HG02623 (cell line): Measurements from ENCODE around the gene PPP1R12B.
"Not testable (repeated sequence)": the region's sequence is repeated elsewhere in the genome, so short reads cannot be mapped to it uniquely, and the experiment has no call there.

ENCODE experiments used
- ATAC-seq: cut with Tn5 transposase; IDR thresholded peaks from one replicate; pipeline ENCODE4 v1.9.1; 2021; ENCODE audit warnings: moderate library complexity; ENCODE audit not compliant: unreplicated experiment

PPP1R12B gene

DNA sequence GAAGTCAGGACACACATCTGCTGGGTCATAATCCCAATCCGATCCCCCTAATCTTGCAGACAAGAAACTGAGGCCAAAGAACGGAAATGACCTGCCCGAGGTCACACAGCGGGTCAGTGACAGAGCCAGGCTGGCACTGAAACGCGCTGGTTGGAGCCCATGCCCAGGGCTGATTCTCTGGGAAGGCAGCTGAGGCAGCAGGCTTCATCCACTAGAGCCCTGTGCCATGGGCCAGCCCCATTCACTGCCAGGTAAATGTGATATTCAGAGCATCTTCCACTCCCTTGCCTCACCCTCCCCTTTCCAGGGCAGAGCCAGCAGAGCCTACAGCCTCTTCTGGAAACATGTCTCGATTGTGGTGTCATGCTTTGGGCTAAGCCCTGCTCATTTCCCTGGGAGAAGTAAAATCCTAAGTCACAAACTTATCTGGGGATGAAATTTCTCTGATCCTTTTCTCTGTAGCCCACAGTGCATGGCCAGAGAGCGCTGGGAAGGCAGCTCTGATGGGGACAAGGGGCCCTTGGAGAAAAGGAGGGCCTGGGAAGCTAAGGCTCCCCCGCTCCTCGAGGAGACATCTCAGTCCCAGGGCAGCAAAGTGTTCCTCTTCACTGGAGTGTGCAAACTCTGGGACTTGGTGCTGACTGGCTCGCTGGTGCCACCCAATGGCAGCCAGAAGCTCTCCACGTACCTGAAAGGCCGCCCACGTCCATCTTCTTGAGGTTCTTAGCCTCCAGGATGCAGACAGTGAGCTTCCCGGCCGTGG, 251.4 kb downstream of the PPP1R12B start:
- ATAC-seq, result no peak

DNA sequence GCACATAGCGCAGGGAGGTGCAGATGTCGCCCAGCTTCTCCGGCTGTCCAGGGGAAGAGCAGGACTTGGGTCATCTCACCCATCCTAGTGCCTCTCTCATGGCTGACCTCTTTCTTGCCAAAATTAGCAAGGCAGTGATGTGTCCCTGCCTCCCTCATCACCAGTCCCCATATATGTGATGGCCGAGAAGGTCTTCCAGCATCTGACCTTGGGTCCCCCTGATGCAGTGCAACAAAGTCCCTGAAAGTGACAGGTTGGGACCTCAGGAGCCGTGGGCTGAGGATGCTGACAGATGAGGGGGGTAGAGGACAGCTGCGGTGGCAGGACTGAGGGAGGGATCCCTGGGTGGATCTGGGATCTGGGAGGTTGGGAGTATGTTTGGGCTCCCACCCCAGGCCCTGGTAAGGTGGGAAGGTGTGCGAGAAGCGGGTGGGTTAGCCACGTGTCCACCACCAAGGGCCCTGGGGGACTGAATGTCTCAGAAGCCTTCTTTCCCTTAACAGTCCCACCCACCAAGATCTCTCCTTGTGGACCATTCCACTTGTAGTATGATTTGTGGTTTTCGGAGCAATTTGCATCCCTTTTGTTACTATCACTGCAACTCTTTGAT, 252.0 kb downstream of the PPP1R12B start:
- ATAC-seq, result no peak

DNA sequence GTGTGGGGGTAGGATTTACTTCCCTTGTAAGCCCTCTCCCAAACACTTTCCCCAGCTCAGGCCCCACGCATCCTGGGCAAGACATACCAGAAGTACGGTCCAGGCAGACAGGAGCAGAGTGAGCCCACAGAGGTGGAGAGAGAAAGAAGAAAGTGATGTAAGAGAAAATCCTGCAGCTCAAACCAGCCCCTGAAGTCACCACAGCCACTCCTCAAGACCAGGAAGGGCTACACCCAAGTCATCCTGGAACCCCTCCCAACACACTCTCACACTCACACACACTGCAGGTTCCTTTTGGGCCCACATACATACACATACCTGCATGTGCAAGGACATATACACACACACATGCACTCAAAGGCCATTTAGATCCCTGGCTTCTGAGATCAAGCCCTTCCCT, 254.9 kb downstream of the PPP1R12B start:
- no peak for ATAC-seq

DNA sequence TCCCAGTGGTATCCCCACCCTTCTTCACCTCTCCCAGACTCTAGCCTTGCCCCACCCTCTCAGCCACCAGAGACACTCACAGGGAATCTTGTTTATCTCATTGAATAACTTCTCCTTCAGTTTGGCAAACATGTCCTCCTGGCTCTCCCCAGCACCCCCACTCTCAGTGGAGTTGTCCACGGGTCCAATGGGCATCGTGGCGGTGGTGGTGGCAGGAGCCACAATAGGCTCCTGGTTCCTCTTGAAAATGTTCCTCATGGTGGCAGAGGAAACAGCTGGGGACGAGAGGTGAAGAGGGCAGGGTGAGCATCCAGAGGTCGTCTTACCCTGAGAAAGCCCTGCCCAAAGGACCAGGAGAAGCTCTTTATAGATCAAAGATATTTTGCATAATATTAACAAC, 257.0 kb downstream of the PPP1R12B start:
- no peak for ATAC-seq

DNA sequence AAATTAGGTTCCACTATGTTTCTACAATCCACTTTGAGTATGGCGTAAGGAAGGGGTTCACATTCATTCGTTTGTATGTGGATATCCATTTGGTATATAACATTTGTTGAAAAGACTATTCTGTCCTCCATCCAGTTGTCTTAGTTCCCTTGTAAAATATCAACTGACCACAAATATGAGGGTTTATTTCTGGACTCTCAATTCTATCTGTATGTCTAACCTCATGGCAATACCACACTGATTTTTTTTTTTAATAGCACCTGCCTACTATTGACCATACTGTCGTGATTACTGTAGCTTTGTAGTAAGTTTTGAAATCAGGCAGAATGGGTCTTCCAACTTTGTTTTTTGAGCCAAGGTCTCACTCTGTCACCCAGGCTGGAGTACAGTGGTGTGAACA, 263.5 kb downstream of the PPP1R12B start:
- ATAC-seq, result not testable (repeated sequence)

DNA sequence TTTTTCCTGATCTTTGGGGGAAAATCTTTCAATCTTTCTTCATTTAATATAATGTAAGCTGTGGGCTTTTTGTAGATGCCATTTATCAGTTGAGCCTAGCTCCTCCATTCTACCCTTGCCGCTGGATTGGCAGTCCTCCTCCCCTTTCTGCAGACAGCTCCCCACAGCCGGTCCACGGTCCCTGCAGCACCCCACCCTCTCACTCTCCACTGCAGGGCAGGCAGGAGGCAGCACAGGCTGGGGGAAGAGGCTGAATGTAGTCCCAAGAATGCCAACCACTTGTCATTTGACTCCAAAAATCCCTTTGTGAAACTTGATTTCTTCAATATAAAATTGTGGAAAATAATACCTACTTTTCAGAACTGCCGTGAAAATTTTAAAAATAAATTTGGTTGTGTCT, 265.1 kb downstream of the PPP1R12B start:
- ATAC-seq, result no peak

GRCh38 chr1:202614363-202615207, 266.1 kb downstream of the PPP1R12B start:
- not testable (repeated sequence) for ATAC-seq

GRCh38 chr1:202615208-202615500, 266.7 kb downstream of the PPP1R12B start:
- not testable (repeated sequence) for ATAC-seq

- peak; percentile 61 for ATAC-seq
Measured at GRCh38 chr1:202615501-202616354, 267.2 kb downstream of the PPP1R12B start.

- peak; percentile 25 for ATAC-seq
Measured at GRCh38 chr1:202616355-202616915, 267.9 kb downstream of the PPP1R12B start.

GRCh38 chr1:202619012-202619411, 270.5 kb downstream of the PPP1R12B start:
- ATAC-seq, result not testable (repeated sequence)

GRCh38 chr1:202619505-202619904, 271.0 kb downstream of the PPP1R12B start:
- ATAC-seq, result no peak

DNA sequence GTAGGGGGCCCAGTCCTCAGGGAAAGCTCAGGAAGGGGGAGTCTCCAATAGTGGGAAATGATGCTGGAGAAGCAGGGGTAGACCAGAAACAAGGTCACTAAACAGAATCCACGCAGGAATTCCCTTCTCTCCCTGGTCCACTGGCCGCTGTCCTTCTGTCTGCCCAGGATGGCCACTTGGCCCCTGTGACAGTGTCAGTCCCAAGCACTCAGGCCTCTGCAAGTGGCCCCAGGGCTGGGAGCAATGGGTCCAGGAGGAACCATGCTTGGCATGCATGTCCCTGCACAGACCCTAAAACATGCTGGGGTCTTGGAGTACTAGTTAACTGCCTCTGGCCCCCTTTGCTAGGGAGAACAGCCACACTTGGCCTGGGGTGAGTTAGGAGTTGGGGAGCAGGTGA, 271.5 kb downstream of the PPP1R12B start:
- ATAC-seq, result not testable (repeated sequence)

- ATAC-seq, result no peak
Measured at GRCh38 chr1:202621446-202621845, 272.9 kb downstream of the PPP1R12B start.

- ATAC-seq, result no peak
Measured at GRCh38 chr1:202622388-202622787, 273.9 kb downstream of the PPP1R12B start.

DNA sequence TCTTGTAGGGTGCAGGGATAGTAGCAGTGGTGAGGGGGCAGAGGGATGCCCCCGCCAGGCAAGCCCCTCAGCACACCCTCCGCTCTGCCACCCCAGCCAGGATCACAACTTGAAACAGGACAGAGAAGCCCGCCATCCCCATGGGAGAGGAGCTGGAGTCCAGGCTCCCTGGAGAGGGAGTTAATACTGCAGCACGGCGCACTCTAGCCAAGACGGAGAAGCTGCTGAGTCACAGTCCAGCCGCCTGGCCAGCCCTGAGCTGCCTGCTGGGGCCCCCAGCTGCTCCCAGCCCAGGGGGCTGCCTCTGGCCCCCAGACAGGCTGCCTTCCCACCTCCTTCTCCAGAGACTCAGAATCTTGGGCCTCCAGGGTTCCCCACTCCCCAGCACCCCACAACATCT, 274.6 kb downstream of the PPP1R12B start:
- ATAC-seq, result no peak

DNA sequence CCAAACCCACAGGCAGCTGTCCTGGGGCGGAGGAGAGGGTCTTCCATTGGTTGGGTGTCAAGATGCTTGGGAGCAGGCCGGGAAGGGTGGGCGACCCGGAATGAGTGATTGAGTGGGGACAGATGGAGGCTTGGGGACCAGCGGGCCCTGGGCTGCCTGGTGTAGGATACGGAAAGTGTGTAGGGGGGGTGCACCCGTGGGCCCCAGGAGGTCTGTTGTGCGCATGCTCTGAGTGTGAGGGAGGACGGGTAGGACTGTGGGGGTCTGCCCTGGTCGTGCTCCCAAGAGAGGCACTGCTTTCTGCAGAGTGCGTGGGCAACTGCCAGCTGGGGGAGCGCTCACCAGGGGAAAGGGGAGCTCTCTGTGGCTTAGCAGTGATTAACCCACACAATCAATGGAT, 275.0 kb downstream of the PPP1R12B start:
- ATAC-seq, result not testable (repeated sequence)

DNA sequence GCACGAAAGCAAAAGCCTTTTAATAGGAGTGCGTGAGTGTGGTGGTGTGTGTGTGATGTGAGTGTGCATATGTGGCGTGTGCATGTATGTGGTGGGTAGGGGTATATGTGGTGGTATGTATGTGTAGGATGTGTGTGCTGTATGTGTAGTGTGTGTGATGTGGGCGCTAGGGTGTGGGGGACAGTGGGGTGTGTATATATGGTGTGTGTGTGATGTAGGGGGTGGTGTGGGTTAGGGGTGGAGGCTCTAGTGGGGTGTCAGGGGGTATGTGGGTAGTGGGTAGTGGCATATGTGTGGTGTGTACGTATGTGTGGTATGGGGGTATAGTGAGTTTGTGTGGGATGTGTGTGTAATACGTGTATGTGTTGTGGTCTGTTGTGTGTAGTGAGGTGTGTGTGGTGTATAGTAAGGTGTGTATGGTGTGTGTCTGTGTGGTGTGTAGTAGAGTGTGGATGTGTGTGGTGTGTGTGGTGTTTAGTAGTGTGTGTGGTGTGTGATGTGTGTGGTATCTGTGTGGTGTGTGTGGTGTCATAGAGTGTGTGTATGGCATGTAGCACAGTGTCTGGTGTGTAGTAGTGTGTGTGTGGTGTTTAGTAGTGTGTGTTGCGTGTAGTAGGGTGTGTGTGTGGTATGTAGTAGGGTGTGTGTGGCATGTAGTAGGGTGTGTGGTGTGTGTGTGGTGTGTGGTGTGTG, 275.7 kb downstream of the PPP1R12B start:
- no peak for ATAC-seq

DNA sequence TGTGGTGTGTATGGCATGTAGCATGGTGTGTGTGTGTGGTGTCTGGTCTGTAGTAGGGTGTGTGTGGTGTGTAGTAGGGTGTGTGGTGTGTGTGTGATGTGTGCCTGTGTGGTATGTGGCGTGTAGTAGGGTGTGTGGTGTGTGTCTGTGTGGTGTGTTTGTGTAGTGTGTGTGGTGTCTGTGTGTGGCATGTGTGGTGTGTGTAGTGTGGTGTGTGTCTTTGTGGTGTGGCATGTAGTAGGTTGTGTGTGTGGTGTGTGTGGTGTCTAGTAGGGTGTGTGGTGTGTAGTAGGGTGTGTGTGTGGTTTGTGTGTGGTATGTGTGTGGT, 276.2 kb downstream of the PPP1R12B start:
- ATAC-seq, result no peak
